Dendritic cell treated with granulocyte-macrophage colony-stimulating factor and Interleukin-4, amounts not matched to agents 40 ng/mL and 50 ng/mL, for 4 days (primary cell): Measurements from ENCODE around the gene ARHGEF28.

Experiments used
- H3K27ac Mint-ChIP-seq: one replicate; pipeline ENCODE4 v1.8.0; 2022; ENCODE audit warnings: mild to moderate bottlenecking, mixed read lengths
- H3K27me3 Mint-ChIP-seq: one replicate; pipeline ENCODE4 v1.8.0; 2022; ENCODE audit warnings: mild to moderate bottlenecking, mixed read lengths
- H3K36me3 Mint-ChIP-seq: one replicate; pipeline ENCODE4 v1.8.0; 2022; ENCODE audit warnings: low read depth, mixed read lengths
- H3K4me1 Mint-ChIP-seq: one replicate; pipeline ENCODE4 v1.8.0; 2022; ENCODE audit warnings: low read depth, mixed read lengths
- H3K4me3 Mint-ChIP-seq: one replicate; pipeline ENCODE4 v1.8.0; 2022; ENCODE audit warnings: mild to moderate bottlenecking, moderate library complexity, mixed read lengths
- H3K9me3 Mint-ChIP-seq: one replicate; pipeline ENCODE4 v1.8.0; 2022; ENCODE audit warnings: mixed read lengths
- intact Hi-C: fragments of 100-400 bp; cut with micrococcal nuclease; formaldehyde crosslinking; loops from one replicate; pipeline ENCODE4 v1.15.0; 2022

ARHGEF28 gene

GRCh38 chr5:73709536-73710129 is 83.6 kb downstream of the ARHGEF28 start:
- intact Hi-C loops: no loop called here
- Mint-ChIP-seq H3K27ac (no peak overlapping the region), H3K27me3 (no peaks in the 10 kb centered on the region), H3K9me3 (no peaks in the 10 kb centered on the region), H3K36me3 (no peaks in the 10 kb centered on the region), H3K4me3 (no peak overlapping the region), H3K4me1 (no peaks in the 10 kb centered on the region)

GRCh38 chr5:73716284-73716808 is 90.3 kb downstream of the ARHGEF28 start:
- Mint-ChIP-seq H3K27me3 (no peaks in the 10 kb centered on the region), H3K36me3 (no peaks in the 10 kb centered on the region), H3K4me1 (no peaks in the 10 kb centered on the region), H3K27ac (no peak overlapping the region), H3K9me3 (no peaks in the 10 kb centered on the region), H3K4me3 (no peak overlapping the region)
- intact Hi-C loops: no loop called here

DNA sequence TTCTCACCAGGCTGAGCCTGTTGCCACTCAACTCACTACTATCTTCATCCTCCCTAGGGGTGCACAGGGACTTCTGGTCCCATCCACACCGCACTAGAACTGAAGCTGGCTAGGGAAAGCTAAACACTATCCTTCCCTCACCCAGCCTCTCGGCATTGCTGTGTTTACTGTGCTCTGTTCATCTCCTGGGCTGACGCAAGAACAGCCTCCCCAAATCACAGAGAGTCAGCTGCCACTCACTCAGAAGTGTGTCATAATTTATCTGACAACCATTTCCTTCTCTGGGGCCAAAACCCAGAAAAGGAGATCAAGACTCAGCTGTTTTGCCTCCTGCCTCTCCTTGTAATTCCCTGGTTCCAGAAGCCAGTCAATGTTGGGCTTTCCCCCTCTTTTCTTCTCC is 92.8 kb downstream of the ARHGEF28 start:
- H3K9me3 Mint-ChIP-seq: no peaks in the 10 kb centered on the region
- intact Hi-C loops: no loop called here

DNA sequence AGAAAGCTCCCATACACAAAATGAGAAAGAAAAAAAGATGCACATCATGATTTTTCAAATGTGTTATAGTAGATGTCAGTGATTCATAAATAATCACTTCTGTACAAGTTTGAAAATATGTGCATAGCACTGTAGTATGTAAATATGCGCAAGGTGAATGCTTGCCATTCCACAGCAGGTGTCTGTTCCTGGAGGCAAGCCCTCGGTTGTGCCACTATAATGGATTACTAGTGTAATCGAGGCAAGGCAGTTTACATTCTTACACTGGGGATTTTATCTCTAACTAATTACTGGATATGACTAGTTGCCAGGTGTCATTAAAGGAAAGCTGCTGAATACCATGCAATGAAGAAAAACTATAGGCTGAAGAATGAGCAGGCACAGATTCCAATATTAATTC is 93.6 kb downstream of the ARHGEF28 start:
- Mint-ChIP-seq H3K9me3 (no peaks in the 10 kb centered on the region), H3K4me3 (no peak overlapping the region), H3K27ac (no peak overlapping the region), H3K27me3 (no peaks in the 10 kb centered on the region), H3K4me1 (no peaks in the 10 kb centered on the region), H3K36me3 (no peaks in the 10 kb centered on the region)
- intact Hi-C loops: no loop called here

More for the DNA sequence above, 92.8 kb downstream of the ARHGEF28 start:
- H3K27ac Mint-ChIP-seq: no peak overlapping the region
- no peaks in the 10 kb centered on the region for H3K27me3 Mint-ChIP-seq
- H3K4me3 Mint-ChIP-seq: no peak overlapping the region
- H3K4me1 Mint-ChIP-seq: no peaks in the 10 kb centered on the region
- H3K36me3 Mint-ChIP-seq: no peaks in the 10 kb centered on the region

- Mint-ChIP-seq H3K27ac (no peak overlapping the region), H3K27me3 (no peaks in the 10 kb centered on the region), H3K9me3 (no peaks in the 10 kb centered on the region), H3K4me1 (no peaks in the 10 kb centered on the region), H3K36me3 (no peaks in the 10 kb centered on the region), H3K4me3 (no peak overlapping the region)
- intact Hi-C loops: no loop called here
Measured at GRCh38 chr5:73722231-73722630, 96.2 kb downstream of the ARHGEF28 start.

GRCh38 chr5:73726071-73726470 is 100.1 kb downstream of the ARHGEF28 start:
- no peak overlapping the region for H3K4me3 Mint-ChIP-seq
- H3K36me3 Mint-ChIP-seq: no peaks in the 10 kb centered on the region
- intact Hi-C loops: no loop called here
- H3K9me3 Mint-ChIP-seq: no peaks in the 10 kb centered on the region
- H3K27me3 Mint-ChIP-seq: no peaks in the 10 kb centered on the region
- no peak overlapping the region for H3K27ac Mint-ChIP-seq
- no peaks in the 10 kb centered on the region for H3K4me1 Mint-ChIP-seq

DNA sequence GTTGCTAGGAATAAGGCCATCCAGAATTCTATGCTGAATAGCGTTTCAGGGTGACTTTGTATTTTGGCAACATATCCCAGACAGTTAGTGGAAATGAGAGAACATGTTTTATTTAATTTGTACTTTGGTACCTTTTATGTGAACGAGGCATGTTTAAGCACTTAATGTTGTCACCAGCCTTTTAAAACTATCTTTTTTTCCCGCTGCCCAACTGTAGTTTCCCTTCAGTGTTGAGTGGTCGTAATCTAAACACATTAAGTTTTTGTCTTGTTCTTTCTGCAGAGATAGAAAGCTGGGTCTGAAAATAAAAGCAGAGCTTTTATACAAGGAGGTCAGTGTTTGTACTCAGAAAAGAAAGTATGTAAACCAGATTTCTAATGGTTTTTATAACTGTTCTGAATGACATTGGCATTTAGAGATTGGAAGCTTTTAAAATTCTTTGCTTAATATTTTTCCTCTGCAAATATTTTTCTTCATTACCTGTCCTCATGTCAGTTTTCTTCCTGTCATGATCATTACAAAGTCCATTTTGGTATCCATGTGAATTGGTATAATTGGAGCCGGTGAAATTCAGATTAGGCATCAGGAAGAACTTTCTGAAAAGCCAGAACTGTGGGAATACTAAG is 100.7 kb downstream of the ARHGEF28 start:
- Mint-ChIP-seq H3K9me3 (no peaks in the 10 kb centered on the region), H3K36me3 (no peaks in the 10 kb centered on the region), H3K27me3 (no peaks in the 10 kb centered on the region), H3K27ac (no peak overlapping the region), H3K4me3 (no peak overlapping the region), H3K4me1 (no peaks in the 10 kb centered on the region)
- intact Hi-C loops: no loop called here

GRCh38 chr5:73727470-73727869 is 101.5 kb downstream of the ARHGEF28 start:
- intact Hi-C loops: no loop called here
- Mint-ChIP-seq H3K27ac (no peak overlapping the region), H3K4me1 (no peaks in the 10 kb centered on the region), H3K4me3 (no peak overlapping the region), H3K27me3 (no peaks in the 10 kb centered on the region), H3K9me3 (no peaks in the 10 kb centered on the region), H3K36me3 (no peaks in the 10 kb centered on the region)

GRCh38 chr5:73728493-73729273 is 102.7 kb downstream of the ARHGEF28 start:
- Mint-ChIP-seq H3K4me3 (no peak overlapping the region), H3K27ac (no peak overlapping the region), H3K4me1 (no peaks in the 10 kb centered on the region), H3K36me3 (no peaks in the 10 kb centered on the region), H3K9me3 (no peaks in the 10 kb centered on the region), H3K27me3 (no peaks in the 10 kb centered on the region)
- intact Hi-C loops: no loop called here

- no peaks in the 10 kb centered on the region for H3K27me3 Mint-ChIP-seq
- no peaks in the 10 kb centered on the region for H3K9me3 Mint-ChIP-seq
- H3K4me1 Mint-ChIP-seq: no peaks in the 10 kb centered on the region
- H3K36me3 Mint-ChIP-seq: no peaks in the 10 kb centered on the region
- intact Hi-C loops: no loop called here
- H3K27ac Mint-ChIP-seq: no peak overlapping the region
- no peak overlapping the region for H3K4me3 Mint-ChIP-seq
Measured at GRCh38 chr5:73729329-73729728, 103.3 kb downstream of the ARHGEF28 start.

DNA sequence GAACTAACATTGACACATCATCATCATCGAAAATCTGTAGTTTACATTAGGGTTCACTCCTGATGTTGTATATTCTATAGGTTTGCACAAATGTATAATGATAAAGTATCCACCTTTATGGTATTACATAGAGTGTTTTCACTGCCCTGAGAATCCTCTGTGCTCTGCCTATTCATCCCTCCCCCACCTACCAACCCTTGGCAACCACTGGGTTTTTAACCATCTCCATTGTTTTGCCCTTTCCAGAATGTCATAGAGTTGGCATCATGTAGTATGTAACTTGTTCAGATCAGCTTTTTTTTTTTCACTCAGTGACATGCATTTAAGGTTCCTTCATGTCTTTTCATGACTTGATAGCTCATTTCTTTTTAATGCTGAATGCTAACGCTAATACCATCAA is 106.0 kb downstream of the ARHGEF28 start:
- H3K4me3 Mint-ChIP-seq: no peak overlapping the region
- intact Hi-C loops: no loop called here
- H3K4me1 Mint-ChIP-seq: no peaks in the 10 kb centered on the region
- no peaks in the 10 kb centered on the region for H3K36me3 Mint-ChIP-seq
- H3K27ac Mint-ChIP-seq: no peak overlapping the region
- H3K9me3 Mint-ChIP-seq: no peaks in the 10 kb centered on the region
- no peaks in the 10 kb centered on the region for H3K27me3 Mint-ChIP-seq

DNA sequence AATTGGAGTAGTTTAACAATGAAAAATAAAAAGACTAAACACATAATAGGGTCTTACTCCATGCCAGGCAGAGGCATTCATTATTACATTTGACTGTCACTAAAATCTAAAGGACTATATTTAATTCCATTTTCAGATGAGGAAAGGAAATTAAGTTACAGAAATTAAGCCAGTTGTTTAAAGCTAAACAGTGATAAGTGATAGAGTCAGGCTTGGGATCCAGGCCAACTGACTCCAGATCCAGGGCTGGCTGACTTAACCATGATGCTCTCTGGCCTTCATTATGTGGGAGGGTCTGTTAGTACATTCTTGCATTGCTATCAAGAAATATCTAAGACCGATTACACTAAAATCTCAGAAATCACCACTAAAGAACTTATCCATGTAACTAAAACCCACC is 107.2 kb downstream of the ARHGEF28 start:
- no peaks in the 10 kb centered on the region for H3K9me3 Mint-ChIP-seq
- intact Hi-C loops: no loop called here
- no peaks in the 10 kb centered on the region for H3K4me1 Mint-ChIP-seq
- H3K27ac Mint-ChIP-seq: no peak overlapping the region
- H3K4me3 Mint-ChIP-seq: no peak overlapping the region
- no peaks in the 10 kb centered on the region for H3K36me3 Mint-ChIP-seq
- peaks cover 3% of the 10 kb centered on the region for H3K27me3 Mint-ChIP-seq

GRCh38 chr5:73735032-73735734 is 109.2 kb downstream of the ARHGEF28 start:
- Mint-ChIP-seq H3K36me3 (no peaks in the 10 kb centered on the region), H3K27me3 (peaks cover 3% of the 10 kb centered on the region), H3K4me3 (no peak overlapping the region), H3K4me1 (no peaks in the 10 kb centered on the region), H3K9me3 (no peaks in the 10 kb centered on the region), H3K27ac (no peak overlapping the region)
- intact Hi-C loops: no loop called here

DNA sequence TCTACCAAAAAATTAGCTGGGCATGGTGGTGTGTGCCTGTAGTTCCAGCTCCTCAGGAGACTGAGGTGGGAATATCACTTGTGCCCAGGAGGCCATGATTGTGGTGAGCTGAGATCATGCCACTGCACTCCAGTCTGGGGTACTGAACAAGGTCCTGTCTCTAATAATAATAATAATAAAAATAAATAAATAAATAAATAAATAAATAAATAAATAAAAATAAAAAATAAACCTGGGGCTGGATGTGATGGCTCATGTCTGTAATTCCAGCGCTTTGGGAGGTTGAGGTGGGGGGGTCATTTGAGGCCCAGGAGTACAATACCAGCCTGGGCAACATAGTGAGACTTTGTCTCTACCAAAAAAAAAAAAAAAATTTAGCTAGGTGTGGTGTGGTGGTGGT is 113.7 kb downstream of the ARHGEF28 start:
- H3K9me3 Mint-ChIP-seq: no peaks in the 10 kb centered on the region
- H3K36me3 Mint-ChIP-seq: no peaks in the 10 kb centered on the region
- peaks cover 4% of the 10 kb centered on the region for H3K27me3 Mint-ChIP-seq
- H3K4me1 Mint-ChIP-seq: no peaks in the 10 kb centered on the region
- intact Hi-C loops: no loop called here
- no peak overlapping the region for H3K27ac Mint-ChIP-seq
- H3K4me3 Mint-ChIP-seq: no peak overlapping the region
